DND-41 (cell line): ENCODE data around the gene SOX6.

Source experiments
- EZH2 ChIP-seq: IDR thresholded peaks from 3 replicates; pipeline ENCODE4 v1.6.1; 2012; ENCODE audit warnings: borderline replicate concordance, low read depth, mild to moderate bottlenecking, moderate library complexity, low read length, inconsistent platforms; ENCODE audit not compliant: severe bottlenecking
- TF ChIP-seq, protein P1 (sequence below): IDR thresholded peaks from 2 replicates; pipeline ENCODE4 v1.5.1; 2012; ENCODE audit warnings: borderline replicate concordance, low read length, moderate library complexity, mild to moderate bottlenecking; ENCODE audit not compliant: poor library complexity, severe bottlenecking; ENCODE audit errors: extremely low read depth

DNA sequence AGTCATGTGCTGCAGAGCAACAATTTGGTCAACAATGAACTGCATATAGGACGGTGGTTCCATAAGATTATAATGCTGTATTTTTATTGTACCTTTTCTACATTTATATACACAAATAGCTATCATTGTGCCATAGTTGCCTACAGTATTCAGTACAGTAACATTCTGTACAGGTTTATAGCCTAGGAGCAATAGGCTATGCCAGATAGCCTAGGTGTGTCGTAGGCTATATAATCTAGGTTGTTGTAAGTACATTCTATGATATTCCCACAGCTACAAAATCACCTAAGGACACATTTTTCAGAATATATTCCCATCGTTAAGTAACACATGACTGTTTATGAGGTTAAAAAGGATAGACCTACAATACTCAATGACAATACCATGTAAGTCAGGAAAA is 423.9 kb downstream of the SOX6 start:
- TF ChIP-seq, protein P1, sequence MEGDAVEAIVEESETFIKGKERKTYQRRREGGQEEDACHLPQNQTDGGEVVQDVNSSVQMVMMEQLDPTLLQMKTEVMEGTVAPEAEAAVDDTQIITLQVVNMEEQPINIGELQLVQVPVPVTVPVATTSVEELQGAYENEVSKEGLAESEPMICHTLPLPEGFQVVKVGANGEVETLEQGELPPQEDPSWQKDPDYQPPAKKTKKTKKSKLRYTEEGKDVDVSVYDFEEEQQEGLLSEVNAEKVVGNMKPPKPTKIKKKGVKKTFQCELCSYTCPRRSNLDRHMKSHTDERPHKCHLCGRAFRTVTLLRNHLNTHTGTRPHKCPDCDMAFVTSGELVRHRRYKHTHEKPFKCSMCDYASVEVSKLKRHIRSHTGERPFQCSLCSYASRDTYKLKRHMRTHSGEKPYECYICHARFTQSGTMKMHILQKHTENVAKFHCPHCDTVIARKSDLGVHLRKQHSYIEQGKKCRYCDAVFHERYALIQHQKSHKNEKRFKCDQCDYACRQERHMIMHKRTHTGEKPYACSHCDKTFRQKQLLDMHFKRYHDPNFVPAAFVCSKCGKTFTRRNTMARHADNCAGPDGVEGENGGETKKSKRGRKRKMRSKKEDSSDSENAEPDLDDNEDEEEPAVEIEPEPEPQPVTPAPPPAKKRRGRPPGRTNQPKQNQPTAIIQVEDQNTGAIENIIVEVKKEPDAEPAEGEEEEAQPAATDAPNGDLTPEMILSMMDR = no peak
- TF ChIP-seq EZH2 = no peak
